Keratinocyte (primary cell): ENCODE results near the gene VASP.

Source experiments
- EZH2 ChIP-seq: IDR thresholded peaks from one replicate; pipeline ENCODE4 v1.6.1; 2012; ENCODE audit warnings: inconsistent platforms, mild to moderate bottlenecking, low read length, moderate library complexity
- TF ChIP-seq, protein P1 (sequence below), 3 experiments: IDR thresholded peaks in 1 of 3; conservative IDR thresholded peaks in 1 of 3; optimal IDR thresholded peaks in 1 of 3; 2 replicates in 2 of 3; 3 replicates in 1 of 3; pipeline versions ENCODE3 to v1.5.1; 2011; ENCODE audit warnings: low read length in 3 of 3, mild to moderate bottlenecking in 3 of 3, moderate library complexity in 2 of 3, control low read depth in 1 of 3, inconsistent platforms in 1 of 3; ENCODE audit not compliant: insufficient read depth in 2 of 3; ENCODE audit errors: extremely low read depth in 1 of 3

DNA sequence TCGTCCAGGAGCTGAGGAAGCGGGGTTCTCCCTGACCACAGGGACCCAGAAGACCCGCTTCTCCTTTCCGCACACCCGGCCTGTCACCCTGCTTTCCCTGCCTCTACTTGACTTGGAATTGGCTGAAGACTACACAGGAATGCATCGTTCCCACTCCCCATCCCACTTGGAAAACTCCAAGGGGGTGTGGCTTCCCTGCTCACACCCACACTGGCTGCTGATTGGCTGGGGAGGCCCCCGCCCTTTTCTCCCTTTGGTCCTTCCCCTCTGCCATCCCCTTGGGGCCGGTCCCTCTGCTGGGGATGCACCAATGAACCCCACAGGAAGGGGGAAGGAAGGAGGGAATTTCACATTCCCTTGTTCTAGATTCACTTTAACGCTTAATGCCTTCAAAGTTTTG, 18.9 kb downstream of the VASP start:
- TF ChIP-seq, protein P1, sequence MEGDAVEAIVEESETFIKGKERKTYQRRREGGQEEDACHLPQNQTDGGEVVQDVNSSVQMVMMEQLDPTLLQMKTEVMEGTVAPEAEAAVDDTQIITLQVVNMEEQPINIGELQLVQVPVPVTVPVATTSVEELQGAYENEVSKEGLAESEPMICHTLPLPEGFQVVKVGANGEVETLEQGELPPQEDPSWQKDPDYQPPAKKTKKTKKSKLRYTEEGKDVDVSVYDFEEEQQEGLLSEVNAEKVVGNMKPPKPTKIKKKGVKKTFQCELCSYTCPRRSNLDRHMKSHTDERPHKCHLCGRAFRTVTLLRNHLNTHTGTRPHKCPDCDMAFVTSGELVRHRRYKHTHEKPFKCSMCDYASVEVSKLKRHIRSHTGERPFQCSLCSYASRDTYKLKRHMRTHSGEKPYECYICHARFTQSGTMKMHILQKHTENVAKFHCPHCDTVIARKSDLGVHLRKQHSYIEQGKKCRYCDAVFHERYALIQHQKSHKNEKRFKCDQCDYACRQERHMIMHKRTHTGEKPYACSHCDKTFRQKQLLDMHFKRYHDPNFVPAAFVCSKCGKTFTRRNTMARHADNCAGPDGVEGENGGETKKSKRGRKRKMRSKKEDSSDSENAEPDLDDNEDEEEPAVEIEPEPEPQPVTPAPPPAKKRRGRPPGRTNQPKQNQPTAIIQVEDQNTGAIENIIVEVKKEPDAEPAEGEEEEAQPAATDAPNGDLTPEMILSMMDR (optimal IDR thresholded peaks at IDR 0.05 in 1 of 3, IDR thresholded peaks at IDR 0.05 in 1 of 3, conservative IDR thresholded peaks at IDR 0.05 in 1 of 3; ENCODE audit: extremely low read depth in 1 of 3, insufficient read depth in 2 of 3, low read length in 3 of 3) = no peak
- TF ChIP-seq EZH2 = no peak
